Sciatic nerve (tissue), 2 donors: ENCODE results near the gene TMEM161B. TPM values are rescaled to one million over a fixed set of nuclear protein-coding genes. Genes with fewer than 3 reads are reported as not detected.
"Not testable (repeated sequence)": the region's sequence is repeated elsewhere in the genome, so short reads cannot be mapped to it uniquely, and the experiment has no call there.

Source experiments
- ATAC-seq: fragments of 200-7000 bp; cut with Tn5 transposase; one replicate; pipeline ENCODE4 v1.9.1; 2020; ENCODE audit warnings: mild to moderate bottlenecking, moderate library complexity
- DNase-seq: peaks from one replicate; pipeline ENCODE4 v3.0.0-alpha.2; 2020; ENCODE audit warnings: low spot score
- intact Hi-C: fragments of 100-400 bp; cut with DNase I; formaldehyde crosslinking; loops from one replicate; pipeline ENCODE4 v1.14.2; 2022
- total RNA-seq: library from RNA; stranded (reverse); fragmentation: NEBNext Ultra II Directional; extraction: Animal tissue kit (Norgen Biotek cat#: 25700); gene quantifications from one replicate; pipeline ENCODE4 v1.2.1, GENCODE V29; 2021
- donor health status: DM: no; HTN: no; CAD: no.
- donor health status: DM: no; HTN: no; CAD: no.

The TMEM161B gene
- total RNA-seq, 1 donor from 2014 or later, result 28.6 TPM

DNA sequence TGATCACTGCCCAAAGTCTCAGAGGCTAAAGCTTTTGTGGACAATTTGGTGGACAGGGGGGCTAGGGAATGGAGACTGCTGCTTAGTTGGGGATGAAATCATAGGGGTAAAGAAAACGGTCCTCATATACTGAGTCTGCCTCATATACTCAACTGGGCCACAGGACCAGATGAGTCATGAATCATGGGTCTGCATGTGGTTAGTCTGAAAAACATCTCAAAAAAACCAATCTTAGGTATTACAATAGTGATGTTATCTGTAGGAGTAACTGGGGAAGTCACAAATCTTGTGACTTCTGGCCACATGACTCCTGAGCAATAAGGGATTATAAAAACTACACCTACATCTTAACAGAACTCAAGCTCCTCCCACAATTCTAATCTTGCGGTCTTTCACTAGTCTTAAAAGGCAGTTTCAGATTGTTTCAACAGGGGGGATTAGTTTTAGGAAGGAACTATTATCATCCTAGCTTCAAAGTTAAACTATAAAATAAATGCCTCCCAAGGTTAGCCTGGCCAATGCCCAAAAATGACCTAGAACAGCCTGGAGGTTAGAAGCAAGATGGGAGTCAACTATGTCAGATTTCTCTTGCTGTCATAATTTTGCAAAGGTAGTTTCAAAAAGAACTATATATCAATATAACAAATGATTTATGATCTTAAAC, 17.5 kb downstream of the TMEM161B start:
- intact Hi-C loops, result no loop called here
- ATAC-seq (no peak), DNase-seq (no peak)

DNA sequence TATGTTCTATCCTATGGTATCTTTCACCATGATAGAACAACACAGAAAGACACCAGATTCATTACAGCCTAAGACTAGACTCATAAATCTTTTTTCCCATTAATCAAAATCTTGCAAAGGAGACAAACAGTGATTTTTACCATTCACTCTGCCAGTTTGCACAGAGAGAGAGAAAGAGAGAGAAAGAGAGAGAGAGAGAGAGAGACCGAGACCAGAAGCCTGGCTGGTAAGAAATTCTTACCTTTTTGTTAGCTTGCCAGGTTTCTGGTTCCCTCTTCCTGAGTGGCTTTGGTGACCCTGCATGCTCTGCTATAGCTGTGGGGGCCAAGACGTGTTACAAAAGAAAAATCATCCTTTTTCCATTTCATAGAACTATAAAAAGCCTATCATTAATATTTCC, 18.6 kb downstream of the TMEM161B start:
- DNase-seq (no peak), ATAC-seq (no peak)
- intact Hi-C loops, result no loop called here

DNA sequence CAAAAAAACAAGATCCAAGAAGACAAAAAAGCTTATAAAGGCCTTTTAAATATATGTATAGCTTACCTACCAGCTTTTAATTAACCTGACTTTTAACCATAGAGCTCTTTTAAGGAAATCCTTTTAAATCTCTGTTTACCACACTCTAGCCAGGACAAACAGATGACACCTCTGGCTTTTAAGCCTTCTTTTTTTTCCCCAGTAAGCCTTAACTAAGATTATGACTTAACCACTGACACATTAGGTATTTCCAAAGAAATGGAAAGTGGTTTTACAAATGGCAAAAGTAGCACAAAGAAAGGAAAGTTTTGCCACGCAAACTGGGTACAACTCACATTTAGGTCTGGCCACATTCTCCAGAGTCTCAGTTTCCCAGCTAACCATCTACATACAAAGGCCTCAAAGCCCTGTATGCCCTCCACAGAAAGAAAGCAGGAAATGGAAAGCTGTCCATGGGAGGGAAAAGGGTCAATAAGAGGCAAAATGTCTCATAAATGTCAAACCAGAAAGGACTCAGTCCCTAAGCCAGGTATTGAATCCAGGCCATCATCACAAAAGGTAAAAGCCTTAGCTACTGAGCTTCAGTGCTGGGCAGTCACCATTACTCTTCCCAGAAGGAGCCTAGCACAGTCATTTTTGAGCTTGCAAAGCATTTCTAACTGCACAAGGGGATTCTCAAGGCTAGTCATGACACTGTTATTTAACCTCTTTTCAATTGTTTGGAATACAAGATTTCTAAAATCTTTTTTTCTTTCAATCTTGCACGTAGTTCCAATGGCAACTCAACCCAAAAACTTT, 19.7 kb downstream of the TMEM161B start:
- ATAC-seq, result no peak
- intact Hi-C loops, result no loop called here

DNA sequence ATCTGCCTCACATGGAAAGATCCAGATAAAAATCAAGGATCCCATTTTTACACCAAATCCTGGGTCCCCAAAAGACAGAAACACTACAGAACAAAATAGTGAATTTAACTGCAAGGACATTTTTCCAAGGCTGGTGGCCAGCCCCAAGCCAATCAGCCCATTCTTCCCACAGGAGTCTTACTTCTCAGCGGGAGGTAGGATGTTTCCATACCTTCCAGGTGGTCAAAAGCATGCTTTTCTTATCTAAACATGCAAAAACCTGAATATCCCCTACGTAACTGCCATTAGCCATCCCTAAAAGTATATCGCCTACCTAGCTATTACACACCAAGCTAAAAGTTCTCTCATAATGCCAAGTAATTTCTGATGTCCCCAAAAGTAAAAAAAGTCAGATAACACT, 20.6 kb downstream of the TMEM161B start:
- DNase-seq (no peak), ATAC-seq (no peak)
- intact Hi-C loops, result no loop called here

More for the DNA sequence above, 19.7 kb downstream of the TMEM161B start:
- DNase-seq, result no peak

DNA sequence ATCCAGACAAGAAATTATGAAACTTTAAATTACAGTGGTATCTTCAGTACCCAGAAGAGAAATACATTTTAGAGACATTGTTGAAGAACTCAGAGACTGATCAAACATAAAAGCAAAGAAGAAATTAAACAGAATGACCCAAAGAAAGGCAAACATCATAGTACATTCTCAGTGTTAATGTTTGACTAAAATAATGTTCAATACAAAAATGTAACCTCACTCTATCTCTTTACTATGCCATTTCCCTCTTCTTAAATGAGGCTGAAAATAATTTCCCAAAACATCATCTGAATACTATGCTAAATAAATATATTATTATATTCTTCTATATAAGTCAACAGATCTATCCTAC, 22.8 kb downstream of the TMEM161B start:
- intact Hi-C loops, result no loop called here
- DNase-seq, result no peak
- no peak for ATAC-seq

DNA sequence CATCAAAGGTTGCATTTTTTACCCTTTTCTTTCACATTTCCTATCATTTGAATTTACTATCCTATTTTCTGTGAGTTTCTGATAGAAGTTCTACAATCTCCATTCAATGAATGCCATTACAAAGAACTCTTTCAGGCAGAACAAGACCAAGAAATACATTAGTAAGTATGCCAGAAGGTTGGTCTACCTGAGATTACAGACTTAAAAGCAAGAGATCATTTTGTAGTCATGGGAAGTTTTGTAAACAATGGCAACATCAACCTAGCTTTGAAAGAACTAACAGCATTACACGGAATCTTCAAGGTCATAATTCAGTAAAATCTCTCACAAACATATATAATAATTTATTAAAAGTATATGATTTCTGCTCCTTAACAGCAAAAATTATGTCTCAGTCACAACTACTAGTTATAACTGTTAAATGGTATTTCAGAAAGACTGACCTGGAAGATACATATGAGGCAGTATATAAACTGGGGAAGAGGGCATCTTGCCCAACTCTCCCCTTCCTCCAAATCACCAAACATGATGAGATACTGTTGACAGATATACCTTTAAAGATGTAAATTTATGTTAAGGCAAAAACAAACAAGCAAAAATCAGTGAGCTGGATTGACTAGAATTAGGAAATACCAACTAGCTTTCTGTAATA, 23.3 kb downstream of the TMEM161B start:
- DNase-seq, result no peak
- no peak for ATAC-seq
- intact Hi-C loops, result no loop called here

DNA sequence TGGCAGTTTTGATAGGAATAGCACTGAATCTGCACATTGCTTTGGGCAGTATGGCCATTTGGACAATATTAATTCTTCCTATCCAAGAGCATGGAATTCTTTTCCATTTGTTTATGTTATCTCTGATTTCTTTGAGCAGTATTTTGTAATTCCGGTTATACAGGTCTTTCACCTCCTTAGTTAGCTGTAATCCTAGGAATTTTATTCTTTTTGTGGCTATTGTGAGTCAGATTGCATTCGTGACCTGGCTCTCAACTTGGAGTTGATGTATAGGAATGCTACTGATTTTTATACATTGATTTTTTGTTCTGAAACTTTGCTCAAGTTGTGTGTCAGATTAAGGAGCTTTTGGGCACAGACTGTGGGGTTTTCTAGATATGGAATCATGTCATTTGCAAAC, 24.0 kb downstream of the TMEM161B start:
- intact Hi-C loops, result no loop called here
- DNase-seq (no peak), ATAC-seq (no peak)

DNA sequence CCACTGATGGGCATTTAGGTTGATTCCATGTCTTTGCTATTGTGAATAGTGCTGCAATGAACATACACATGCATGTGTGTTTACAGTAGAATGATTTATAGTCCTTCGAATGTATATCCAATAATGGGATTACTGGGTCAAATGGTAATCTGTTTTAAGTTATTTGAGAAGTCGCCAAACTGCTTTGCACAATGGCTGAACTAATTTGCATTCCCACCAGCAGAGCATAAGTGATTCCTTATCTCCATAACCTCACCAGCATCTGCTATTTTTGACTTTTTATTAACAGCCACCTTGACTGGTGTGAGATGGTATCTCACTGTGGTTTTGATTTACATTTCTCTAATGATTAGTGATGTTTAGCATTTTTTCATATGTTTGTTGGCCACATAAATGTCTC, 25.2 kb downstream of the TMEM161B start:
- ATAC-seq, DNase-seq, intact Hi-C loops: not testable (repeated sequence)

DNA sequence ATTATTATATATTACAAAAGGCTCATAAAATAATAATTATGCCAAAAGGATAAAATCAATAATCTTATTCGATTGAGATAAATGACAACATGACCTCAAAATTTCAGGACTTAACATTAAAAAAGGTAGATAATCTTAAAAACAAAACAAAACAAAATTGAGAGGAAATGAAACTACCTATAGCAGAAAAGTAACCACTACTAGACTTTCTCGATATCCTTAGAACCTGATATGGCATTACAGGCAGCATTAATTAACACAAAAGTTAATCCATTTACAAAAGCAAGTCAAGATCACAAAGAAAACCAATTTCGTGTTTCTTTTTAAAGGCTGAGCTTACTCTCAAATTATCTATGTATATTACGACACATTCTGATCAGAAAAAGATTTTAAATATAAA, 29.9 kb downstream of the TMEM161B start:
- intact Hi-C loops, result no loop called here
- ATAC-seq, result no peak
- no peak for DNase-seq

DNA sequence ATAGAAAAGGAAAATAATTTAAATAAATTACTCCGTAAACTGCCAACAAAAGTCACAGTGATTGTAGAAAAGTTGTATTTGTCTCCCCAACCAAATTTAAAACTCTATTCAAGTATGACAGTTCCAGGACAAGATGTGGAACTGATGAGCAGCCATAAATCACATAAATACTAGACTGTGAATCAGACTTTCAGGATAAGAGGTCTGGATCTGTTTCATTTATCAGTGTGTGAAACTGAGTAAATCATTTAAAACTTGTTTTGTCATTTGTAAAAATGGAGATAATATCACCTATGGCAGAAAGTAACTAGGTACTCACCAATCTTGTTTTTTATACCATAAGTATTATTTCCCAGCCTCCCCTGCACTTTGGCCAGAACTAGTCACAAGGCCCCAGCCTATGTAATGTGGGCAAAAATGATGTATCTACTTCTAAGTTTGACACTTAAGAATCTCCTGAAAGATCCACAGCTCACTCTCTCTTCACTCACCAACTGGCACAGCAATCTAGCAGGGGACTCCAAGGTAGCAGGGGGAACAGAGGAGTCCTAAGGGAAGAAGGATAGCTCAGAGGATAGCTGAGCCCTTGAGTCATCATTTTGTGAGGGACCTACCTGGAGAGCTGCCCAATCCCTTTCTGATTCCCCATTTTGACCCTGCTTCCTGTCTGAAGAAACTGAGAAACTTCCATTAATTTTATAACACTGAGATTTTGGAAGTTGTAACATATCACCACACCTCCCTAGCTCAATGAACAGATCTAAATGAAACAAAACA, 31.6 kb downstream of the TMEM161B start:
- intact Hi-C loops, result no loop called here
- ATAC-seq (no peak), DNase-seq (no peak)

DNA sequence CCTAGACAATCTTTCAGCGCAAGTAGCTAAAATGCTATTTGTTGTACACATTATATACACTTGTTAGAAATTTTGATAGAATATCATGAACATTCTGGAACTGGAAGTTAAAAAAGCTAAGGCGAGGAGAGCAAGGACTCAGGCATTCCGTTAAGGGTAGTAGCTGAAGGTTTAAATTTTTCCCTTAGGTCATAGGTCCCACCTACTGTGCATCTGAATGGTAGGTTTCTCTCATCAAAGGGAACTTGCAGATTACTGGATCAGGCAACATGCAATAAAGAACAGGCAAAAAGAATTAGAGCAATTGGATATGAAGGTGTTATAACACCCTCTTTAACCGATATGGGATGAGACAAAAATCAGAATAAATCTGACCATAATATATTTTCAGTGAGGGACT, 32.8 kb downstream of the TMEM161B start:
- intact Hi-C loops, result no loop called here
- DNase-seq (no peak), ATAC-seq (no peak)

DNA sequence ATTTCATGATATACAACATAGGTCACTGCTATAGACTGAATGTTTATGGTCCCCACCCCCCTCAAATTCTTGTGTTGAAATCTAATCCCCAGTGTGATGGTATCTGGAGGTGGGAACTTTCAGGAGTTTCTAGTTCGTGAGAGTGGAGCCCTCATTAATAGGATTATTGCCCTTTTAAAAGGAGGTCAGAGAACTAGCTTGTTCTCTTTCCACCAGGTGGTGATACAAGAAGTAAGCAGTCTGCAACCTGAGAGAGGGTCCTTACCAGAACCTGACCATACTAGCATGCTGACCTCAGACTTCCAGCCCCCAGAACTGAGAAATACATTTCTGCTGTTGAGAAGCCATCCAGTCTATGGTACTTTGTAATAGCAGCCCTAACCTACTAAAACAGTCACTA, 33.3 kb downstream of the TMEM161B start:
- no peak for DNase-seq
- intact Hi-C loops, result no loop called here
- ATAC-seq, result no peak

DNA sequence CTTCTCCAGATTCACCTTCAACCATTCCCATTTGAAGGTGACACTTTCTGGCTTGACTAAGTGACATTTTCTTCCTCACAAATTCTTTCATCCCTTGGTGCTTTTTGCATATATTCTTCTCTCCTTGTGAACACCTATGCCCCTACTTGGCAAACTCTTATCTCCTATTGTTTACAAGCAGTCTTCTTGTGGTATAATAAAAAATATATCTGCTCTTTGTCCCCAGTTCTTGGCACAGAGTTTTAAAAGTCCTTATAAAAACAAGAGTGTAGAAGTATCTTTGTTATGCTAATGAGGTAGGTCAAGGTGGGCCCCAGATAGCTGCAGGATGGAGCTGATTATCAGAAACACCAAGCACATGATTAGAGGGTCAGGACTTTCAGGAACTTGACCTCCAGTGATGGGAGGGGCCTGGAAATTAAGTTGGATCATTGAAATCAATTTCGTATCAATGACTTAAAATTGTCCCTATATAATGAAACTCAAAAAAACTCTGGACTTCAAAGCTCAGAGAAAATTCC, 38.0 kb downstream of the TMEM161B start:
- DNase-seq (no peak), ATAC-seq (no peak)
- intact Hi-C loops, result no loop called here

DNA sequence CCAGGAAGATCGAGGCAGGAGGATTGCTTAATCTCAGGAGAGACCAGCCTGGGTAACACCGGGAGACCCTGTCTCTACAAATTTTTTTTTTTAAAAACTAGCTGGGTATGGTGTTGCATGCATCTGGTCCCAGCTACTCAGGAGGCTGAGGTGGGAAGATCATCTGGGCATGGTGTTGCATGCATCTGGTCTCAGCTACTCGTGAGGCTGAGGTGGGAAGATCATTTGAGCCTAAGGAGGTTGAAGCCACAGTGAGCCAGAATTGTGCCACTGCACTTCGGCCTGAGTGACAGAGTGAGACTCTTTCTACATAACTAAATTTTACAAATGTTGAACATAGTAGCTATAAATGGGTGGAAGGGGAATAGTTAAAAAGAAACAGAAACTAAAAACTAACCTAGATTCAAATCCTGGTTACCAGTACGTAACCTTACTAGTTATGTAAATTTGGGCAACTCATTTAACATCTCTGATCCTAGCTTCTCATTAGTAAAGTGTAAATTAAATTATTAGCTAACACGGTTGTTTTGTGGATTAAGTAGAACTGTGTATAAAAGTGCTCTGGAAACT, 41.7 kb downstream of the TMEM161B start:
- ATAC-seq (no peak), DNase-seq (no peak)
- intact Hi-C loops, result no loop called here

DNA sequence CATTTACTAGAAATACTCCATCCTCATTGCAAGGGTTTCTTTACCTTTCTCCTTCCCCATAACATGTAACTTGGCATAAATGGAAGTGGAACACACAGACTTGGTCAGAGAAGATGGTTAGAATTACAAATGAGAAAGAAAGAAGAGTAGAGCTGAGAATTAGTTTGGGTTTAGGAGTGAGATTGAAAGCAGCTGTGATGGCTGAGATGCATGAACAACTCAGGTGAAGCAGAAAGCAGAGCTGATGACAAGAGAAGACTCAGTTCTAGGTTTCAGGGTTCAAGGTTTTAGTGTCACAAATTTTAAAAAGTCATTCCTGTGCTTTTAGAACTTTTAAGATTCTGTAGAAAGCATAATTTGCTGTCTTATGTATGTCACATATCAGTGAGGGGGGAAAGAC, 54.0 kb downstream of the TMEM161B start:
- ATAC-seq (no peak), DNase-seq (no peak)
- intact Hi-C loops, result no loop called here

DNA sequence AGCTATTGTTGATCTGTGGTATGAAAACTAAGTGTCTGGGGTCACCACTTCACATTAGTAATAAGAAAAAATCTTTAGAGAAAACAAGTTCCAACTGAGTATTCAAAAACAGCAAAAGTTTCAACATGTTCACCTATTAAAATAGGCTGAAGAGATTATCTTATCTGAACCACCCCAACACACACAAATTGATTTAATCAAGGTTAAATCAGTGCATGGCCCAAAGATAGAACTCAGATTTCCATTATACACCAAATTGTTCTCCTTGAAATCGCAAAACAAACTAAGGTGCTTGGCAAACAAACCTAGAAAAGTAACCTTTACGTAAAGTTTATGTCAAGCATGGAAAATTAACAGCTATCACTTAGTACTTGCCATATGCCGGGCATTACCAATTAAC, 61.1 kb downstream of the TMEM161B start:
- intact Hi-C loops, result no loop called here
- ATAC-seq (no peak), DNase-seq (no peak)

DNA sequence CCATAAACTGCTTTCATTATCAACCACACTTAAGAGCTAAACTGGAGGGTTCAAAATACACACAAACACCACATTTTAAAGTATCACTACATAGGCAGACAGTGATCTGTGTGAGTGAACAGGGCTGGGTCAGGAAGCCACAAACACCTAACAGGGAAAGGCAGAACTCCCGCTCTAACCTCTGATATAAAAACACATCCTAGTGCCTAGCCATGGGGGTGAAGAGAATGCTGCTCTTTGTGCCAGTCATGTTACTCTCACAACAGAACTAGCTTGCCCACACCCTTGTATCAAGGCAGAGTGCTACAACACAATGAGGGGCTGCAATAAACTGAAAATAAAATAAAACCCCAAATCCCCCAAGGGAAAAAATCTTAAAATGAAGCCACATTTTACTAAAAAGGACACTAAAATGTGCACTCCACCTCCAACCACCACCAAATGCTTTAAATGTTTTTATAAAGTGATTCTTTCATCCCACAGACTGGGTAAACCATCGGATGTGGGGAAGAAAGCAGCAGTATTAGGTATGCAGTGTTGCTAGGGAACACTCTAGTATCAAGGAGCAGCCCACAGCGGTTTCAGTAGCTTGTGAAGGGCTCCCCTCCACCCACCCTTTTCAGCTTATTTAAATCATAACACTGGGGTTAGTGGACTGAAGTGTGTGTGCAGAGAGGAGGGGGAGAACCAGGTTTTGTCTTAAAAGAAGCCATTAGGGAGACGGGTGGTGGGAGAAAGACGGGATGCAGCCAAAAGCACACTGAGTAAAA, 64.5 kb downstream of the TMEM161B start:
- intact Hi-C loops, result no loop called here
- ATAC-seq (no peak), DNase-seq (no peak)

DNA sequence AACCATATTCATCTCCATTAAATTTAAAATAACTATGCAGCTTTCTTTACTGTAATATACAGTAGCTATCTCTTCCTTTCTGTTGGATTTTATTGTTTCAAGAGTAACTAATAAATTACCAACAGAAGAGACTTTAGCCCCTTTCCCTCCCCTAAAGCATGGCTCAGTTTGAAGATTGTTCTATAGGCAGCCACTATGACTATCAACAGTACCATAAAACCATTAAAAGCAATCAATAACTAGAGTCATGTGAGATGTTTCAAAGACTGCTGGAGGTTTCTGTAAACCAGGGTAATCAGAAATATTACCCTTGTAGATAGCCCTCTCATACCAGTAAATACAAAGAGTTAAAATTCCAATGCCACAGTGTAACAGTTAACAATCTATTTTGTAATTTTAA, 73.0 kb downstream of the TMEM161B start:
- ATAC-seq (no peak), DNase-seq (no peak)
- intact Hi-C loops, result no loop called here
